Neural cell (in vitro differentiated cells): Measurements from ENCODE around the gene NXNL1. TPM values are rescaled to one million over a fixed set of nuclear protein-coding genes. Genes with fewer than 3 reads are reported as not detected.

Experiments used
- H2AFZ ChIP-seq: fragments of 200-600, 300-800 bp; sonication (generic), shearing (Covaris generic); 2 replicates; pipeline ENCODE4 v1.6.0; 2014; ENCODE audit warnings: low read depth, mild to moderate bottlenecking, antibody characterized with exemption, low read length, moderate library complexity
- H3F3A ChIP-seq: fragments of 200-600 bp; shearing (Covaris generic); 2 replicates; pipeline ENCODE4 v1.6.1; 2016; ENCODE audit warnings: mild to moderate bottlenecking, moderate library complexity, mixed read lengths, antibody characterized with exemption, low read length; ENCODE audit not compliant: insufficient read depth, poor library complexity, severe bottlenecking
- H3K27ac ChIP-seq: fragments of 200-600, 300-800 bp; sonication (generic), shearing (Covaris generic); 2 replicates; pipeline ENCODE4 v1.5.1; 2014; ENCODE audit warnings: mild to moderate bottlenecking, low read length, moderate library complexity
- H3K27me3 ChIP-seq: fragments of 300-800, 200-600 bp; sonication (generic), shearing (Covaris generic); 2 replicates; pipeline ENCODE4 v1.6.0; 2014; ENCODE audit warnings: mild to moderate bottlenecking, low read depth, low read length, moderate library complexity; ENCODE audit not compliant: insufficient read depth
- H3K36me3 ChIP-seq: fragments of 300-800, 200-600 bp; sonication (generic), shearing (Covaris generic); 2 replicates; pipeline ENCODE4 v1.5.1; 2014; ENCODE audit warnings: mild to moderate bottlenecking, antibody characterized with exemption, low read length, moderate library complexity; ENCODE audit not compliant: insufficient read depth
- H3K4me2 ChIP-seq: fragments of 300-800, 200-600 bp; sonication (generic), shearing (Covaris generic); 2 replicates; pipeline ENCODE4 v1.6.0; 2014; ENCODE audit warnings: mild to moderate bottlenecking, low read length
- H3K4me3 ChIP-seq: fragments of 300-800, 200-600 bp; sonication (generic), shearing (Covaris generic); 2 replicates; pipeline ENCODE4 v1.5.1; 2014; ENCODE audit warnings: mild to moderate bottlenecking, low read length, moderate library complexity
- H3K79me2 ChIP-seq: fragments of 200-600 bp; shearing (Covaris generic); replicated peaks from 2 replicates; pipeline ENCODE4 v1.6.0; 2014; ENCODE audit warnings: mild to moderate bottlenecking, low read length, moderate library complexity; ENCODE audit not compliant: insufficient read depth
- H3K9ac ChIP-seq: fragments of 300-800, 200-600 bp; sonication (generic), shearing (Covaris generic); 2 replicates; pipeline ENCODE4 v1.6.1; 2016; ENCODE audit warnings: mild to moderate bottlenecking, low read length, mixed read lengths
- H3K9me2 ChIP-seq: fragments of 200-600 bp; shearing (Covaris generic); 2 replicates; pipeline ENCODE4 v1.6.1; 2016; ENCODE audit warnings: mild to moderate bottlenecking, low read length, mixed read lengths; ENCODE audit not compliant: insufficient read depth
- H3K9me3 ChIP-seq: fragments of 200-600, 300-800 bp; sonication (generic), shearing (Covaris generic); 2 replicates; pipeline ENCODE4 v1.6.1; 2016; ENCODE audit warnings: mild to moderate bottlenecking, mixed run types, low read length, moderate library complexity, mixed read lengths
- H4K20me1 ChIP-seq: fragments of 200-600 bp; shearing (Covaris generic); 2 replicates; pipeline ENCODE4 v1.6.1; 2016; ENCODE audit warnings: mild to moderate bottlenecking, mixed run types; ENCODE audit not compliant: insufficient read depth
- CTCF ChIP-seq: fragments of 450-650 bp; IDR thresholded peaks from 2 replicates; pipeline ENCODE4 v1.5.1; 2014; ENCODE audit warnings: antibody characterized with exemption, mild to moderate bottlenecking, moderate library complexity; ENCODE audit not compliant: poor library complexity, severe bottlenecking
- EP300 ChIP-seq: fragments of 450-650 bp; conservative IDR thresholded peaks from 2 replicates; pipeline ENCODE4 v1.6.1; 2014; ENCODE audit warnings: antibody characterized with exemption, mild to moderate bottlenecking, moderate library complexity; ENCODE audit not compliant: poor library complexity, severe bottlenecking
- EZH2 ChIP-seq: fragments of 200-600, 300-800 bp; shearing (Covaris generic), sonication (generic); IDR thresholded peaks from 2 replicates; pipeline ENCODE4 v1.6.1; 2014; ENCODE audit warnings: antibody characterized with exemption, low read length, borderline replicate concordance, mild to moderate bottlenecking; ENCODE audit not compliant: insufficient read depth, poor library complexity, severe bottlenecking
- MXI1 ChIP-seq: fragments of 450-650 bp; conservative IDR thresholded peaks from 2 replicates; pipeline ENCODE4 v1.6.1; 2014; ENCODE audit warnings: antibody characterized with exemption, mild to moderate bottlenecking; ENCODE audit not compliant: poor library complexity, severe bottlenecking
- POLR2AphosphoS5 ChIP-seq: IDR thresholded peaks from 2 replicates; pipeline ENCODE4 v1.6.1; 2012
- RAD21 ChIP-seq: fragments of 450-650 bp; conservative IDR thresholded peaks from 2 replicates; pipeline ENCODE4 v1.6.1; 2014; ENCODE audit warnings: antibody characterized with exemption, mild to moderate bottlenecking, moderate library complexity
- REST ChIP-seq: IDR thresholded peaks from 2 replicates; pipeline ENCODE4 v1.6.1; 2012; ENCODE audit warnings: borderline replicate concordance
- SMC3 ChIP-seq: fragments of 450-650 bp; conservative IDR thresholded peaks from 2 replicates; pipeline ENCODE4 v1.6.1; 2014; ENCODE audit warnings: antibody characterized with exemption, mild to moderate bottlenecking, moderate library complexity; ENCODE audit not compliant: poor library complexity
- TAF1 ChIP-seq: IDR thresholded peaks from 2 replicates; pipeline ENCODE4 v1.6.1; 2012; ENCODE audit warnings: low read depth
- polyA plus RNA-seq: library from polyadenylated mRNA; depleted of rRNA; stranded (reverse); fragments of >200 nt; gene quantifications from 2 replicates; pipeline ENCODE4 v1.2.3, GENCODE V29; 2014

NXNL1 gene
- polyA plus RNA-seq, 1 donor from 2014 or later: not detected

- Histone ChIP-seq H3K4me2 (no peak overlapping the region), H3K4me3 (no peak overlapping the region), H3K79me2 (no peaks in the 10 kb centered on the region), H3K36me3 (no peaks in the 10 kb centered on the region), H3K9ac (no peak overlapping the region), H3K27me3 (no peaks in the 10 kb centered on the region), H4K20me1 (no peaks in the 10 kb centered on the region), H3K27ac (no peak overlapping the region), H3F3A (no peaks in the 10 kb centered on the region), H3K9me2 (no peaks in the 10 kb centered on the region), H2AFZ (no peak overlapping the region), H3K9me3 (no peaks in the 10 kb centered on the region)
- no peak for TF ChIP-seq EP300
- TF ChIP-seq TAF1: no peak
- TF ChIP-seq RAD21: no peak
- no peak for TF ChIP-seq REST
- TF ChIP-seq POLR2AphosphoS5: no peak
- TF ChIP-seq SMC3: no peak
Measured at GRCh38 chr19:17487284-17488121, 26.8 kb upstream of the NXNL1 start.

- Histone ChIP-seq H3F3A (no peaks in the 10 kb centered on the region), H4K20me1 (no peaks in the 10 kb centered on the region), H3K9me2 (no peaks in the 10 kb centered on the region), H3K4me3 (no peak overlapping the region), H2AFZ (no peak overlapping the region), H3K4me2 (no peak overlapping the region), H3K79me2 (no peaks in the 10 kb centered on the region), H3K9me3 (no peaks in the 10 kb centered on the region), H3K27ac (no peak overlapping the region), H3K27me3 (no peaks in the 10 kb centered on the region), H3K36me3 (no peaks in the 10 kb centered on the region), H3K9ac (no peak overlapping the region)
- TF ChIP-seq RAD21: no peak
Measured at GRCh38 chr19:17486545-17487240, 26.0 kb upstream of the NXNL1 start.

GRCh38 chr19:17484520-17485185, 23.9 kb upstream of the NXNL1 start:
- no peaks in the 10 kb centered on the region for H3K36me3 ChIP-seq
- H3K9me2 ChIP-seq: no peaks in the 10 kb centered on the region
- no peaks in the 10 kb centered on the region for H3F3A ChIP-seq
- no peaks in the 10 kb centered on the region for H3K9me3 ChIP-seq
- H3K4me2 ChIP-seq: no peak overlapping the region
- H2AFZ ChIP-seq: no peak overlapping the region
- no peak overlapping the region for H3K9ac ChIP-seq
- H3K4me3 ChIP-seq: no peak overlapping the region
- no peaks in the 10 kb centered on the region for H4K20me1 ChIP-seq
- TF ChIP-seq RAD21 (no peak), EP300 (no peak), REST (no peak), SMC3 (no peak), EZH2 (no peak), CTCF (no peak), MXI1 (no peak), POLR2AphosphoS5 (no peak), TAF1 (no peak)
- no peaks in the 10 kb centered on the region for H3K79me2 ChIP-seq
- no peaks in the 10 kb centered on the region for H3K27me3 ChIP-seq
- no peak overlapping the region for H3K27ac ChIP-seq
